PC-9 (cell line): ENCODE data around the gene GRIN2D. TPM values are rescaled to one million over a fixed set of nuclear protein-coding genes. Genes with fewer than 3 reads are reported as not detected.

Experiments used
- BruUV-seq: library from RNA; stranded (reverse); fragments of 400-500 nt; replicated peaks from 2 replicates; lab custom pipeline; 2021; lab: Mats Ljungman, UMichigan
- CTCF ChIA-PET: fragments of 300-600 bp; sonication (Branson Sonifier 250); formaldehyde crosslinking; loops from one replicate; lab custom pipeline; 2022; ENCODE audit warnings: antibody characterized with exemption; lab: Charles Lee
- POLR2A ChIA-PET: fragments of 300-600 bp; sonication (Branson Sonifier 250); formaldehyde crosslinking; loops from one replicate; lab custom pipeline; 2022; ENCODE audit warnings: antibody characterized with exemption; ENCODE audit not compliant: unreplicated experiment; lab: Charles Lee
- DNase-seq, 2 experiments: peaks; one replicate each; pipeline versions ENCODE4 v3.0.0 to v3.0.0-alpha.2; 2015 to 2022; ENCODE audit warnings: mixed read lengths in 1 of 2
- H2AFZ ChIP-seq: fragments of 200-600 bp; sonication (generic); 2 replicates; pipeline ENCODE4 v1.8.1; 2017; ENCODE audit warnings: antibody characterized with exemption
- H3F3A ChIP-seq: fragments of 200-600 bp; sonication (generic); 2 replicates; pipeline ENCODE4 v1.8.1; 2017; ENCODE audit warnings: antibody characterized with exemption, mild to moderate bottlenecking, low read depth; ENCODE audit not compliant: insufficient read depth
- H3K27ac ChIP-seq: fragments of 200-600 bp; sonication (generic); 2 replicates; pipeline ENCODE4 v1.6.1; 2016; ENCODE audit warnings: mixed run types
- H3K27me3 ChIP-seq: fragments of 200-600 bp; sonication (generic); 2 replicates; pipeline ENCODE4 v1.6.1; 2016; ENCODE audit warnings: low read depth, mixed run types; ENCODE audit not compliant: insufficient read depth
- H3K36me3 ChIP-seq: fragments of 200-600 bp; sonication (generic); 2 replicates; pipeline ENCODE4 v1.6.1; 2016; ENCODE audit warnings: low read depth, mixed run types
- H3K4me1 ChIP-seq: fragments of 200-600 bp; sonication (generic); replicated peaks from 2 replicates; pipeline ENCODE4 v1.6.1; 2016; ENCODE audit warnings: mixed run types; ENCODE audit not compliant: insufficient read depth
- H3K4me2 ChIP-seq: fragments of 200-600 bp; sonication (generic); 2 replicates; pipeline ENCODE4 v1.6.1; 2017; ENCODE audit warnings: mixed run types
- H3K4me3 ChIP-seq: fragments of 200-600 bp; sonication (generic); 2 replicates; pipeline ENCODE4 v1.6.1; 2016; ENCODE audit warnings: mixed run types
- H3K79me2 ChIP-seq: fragments of 200-600 bp; sonication (generic); 2 replicates; pipeline ENCODE4 v1.6.1; 2017; ENCODE audit warnings: low read depth, mixed run types
- H3K9me2 ChIP-seq: fragments of 200-600 bp; sonication (generic); 2 replicates; pipeline ENCODE4 v1.8.1; 2017; ENCODE audit warnings: mild to moderate bottlenecking; ENCODE audit not compliant: insufficient read depth
- H3K9me3 ChIP-seq: fragments of 200-600 bp; sonication (generic); 2 replicates; pipeline ENCODE4 v1.8.1; 2016; ENCODE audit warnings: low read depth; ENCODE audit not compliant: insufficient read depth
- H4K20me1 ChIP-seq: fragments of 200-600 bp; sonication (generic); 2 replicates; pipeline ENCODE4 v1.8.1; 2017; ENCODE audit not compliant: insufficient read depth
- CTCF ChIP-seq: fragments of 200-600 bp; sonication (generic); conservative IDR thresholded peaks from 2 replicates; pipeline ENCODE4 v1.6.1; 2017; ENCODE audit warnings: mixed run types, antibody characterized with exemption, mild to moderate bottlenecking, moderate library complexity
- EZH2 ChIP-seq: fragments of 200-600 bp; sonication (generic); IDR thresholded peaks from 2 replicates; pipeline ENCODE4 v1.8.0; 2017; ENCODE audit warnings: antibody characterized with exemption, low read depth
- intact Hi-C: fragments of 100-400 bp; cut with micrococcal nuclease; formaldehyde crosslinking; loops from one replicate; pipeline ENCODE4 v1.10.0; 2022; ENCODE audit not compliant: unreplicated experiment
- total RNA-seq: library from RNA; stranded (reverse); gene quantifications from 2 replicates; pipeline ENCODE4 v1.2.3, GENCODE V29; 2021

The GRIN2D gene
- total RNA-seq, 1 experiment from 2014 or later: 3.8 TPM

DNA sequence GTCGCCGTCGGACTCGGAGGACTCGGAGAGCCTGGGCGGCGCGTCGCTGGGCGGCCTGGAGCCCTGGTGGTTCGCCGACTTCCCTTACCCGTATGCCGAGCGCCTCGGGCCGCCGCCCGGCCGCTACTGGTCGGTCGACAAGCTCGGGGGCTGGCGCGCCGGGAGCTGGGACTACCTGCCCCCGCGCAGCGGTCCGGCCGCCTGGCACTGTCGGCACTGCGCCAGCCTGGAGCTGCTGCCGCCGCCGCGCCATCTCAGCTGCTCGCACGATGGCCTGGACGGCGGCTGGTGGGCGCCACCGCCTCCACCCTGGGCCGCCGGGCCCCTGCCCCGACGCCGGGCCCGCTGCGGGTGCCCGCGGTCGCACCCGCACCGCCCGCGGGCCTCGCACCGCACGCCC lies 49.8 kb downstream of the GRIN2D start:
- Histone ChIP-seq H3K27ac (no peak overlapping the region), H3K9me2 (no peaks in the 10 kb centered on the region), H3K4me3 (no peak overlapping the region), H3K79me2 (peaks cover 24% of the 10 kb centered on the region), H3K9me3 (no peaks in the 10 kb centered on the region), H3K27me3 (no peaks in the 10 kb centered on the region), H3K4me2 (no peak overlapping the region), H3K4me1 (peaks cover 23% of the 10 kb centered on the region; the same call in 1 of the 2 replicates), H2AFZ (no peak overlapping the region), H3K36me3 (peaks cover 13% of the 10 kb centered on the region), H4K20me1 (no peaks in the 10 kb centered on the region; the same call in 1 of the 2 replicates), H3F3A (peaks cover 35% of the 10 kb centered on the region)
- intact Hi-C loops: no loop called here
- TF ChIP-seq EZH2 (no peak), CTCF (no peak)
- BruUV-seq: no TSS peak
- DNase-seq: no peak
- POLR2A ChIA-PET: no interaction called here
- CTCF ChIA-PET: interaction anchor here (0.6 to 0.7 kb wide), 2 partner anchors 92 to 478 kb away, joined by 4 to 5 read pairs; no protein-coding TSS in a partner anchor

Other genes with a start within 250 kb of the GRIN2D start
- 109 and 116 TPM in 2 replicates for gene LIG1, start 223.3 kb upstream of the GRIN2D start, total RNA-seq
- 8.3 and 12.0 TPM in 2 replicates for gene ZSWIM9, start 223.0 kb upstream of the GRIN2D start, total RNA-seq
- 17.7 and 25.6 TPM in 2 replicates for gene CARD8, start 137.8 kb upstream of the GRIN2D start, total RNA-seq
- 14.8 and 15.5 TPM in 2 replicates for gene ZNF114, start 123.6 kb upstream of the GRIN2D start, total RNA-seq
- 29.0 and 56.3 TPM in 2 replicates for gene EMP3, start 68.1 kb upstream of the GRIN2D start, total RNA-seq
- gene TMEM143, start 29.7 kb upstream of the GRIN2D start, total RNA-seq: 24.8 and 31.3 TPM in 2 replicates
- 1.3 and 2.1 TPM in 2 replicates for gene SYNGR4, start 29.3 kb upstream of the GRIN2D start, total RNA-seq
- 220 and 261 TPM in 2 replicates for gene KDELR1, start 2.1 kb upstream of the GRIN2D start, total RNA-seq
- gene GRWD1, start 52.3 kb downstream of the GRIN2D start, total RNA-seq: 35.5 and 44.2 TPM in 2 replicates
- gene KCNJ14, start 61.9 kb downstream of the GRIN2D start, total RNA-seq: 5.4 and 8.3 TPM in 2 replicates
- 74.4 and 93.0 TPM in 2 replicates for gene CYTH2, start 75.7 kb downstream of the GRIN2D start, total RNA-seq
- gene LMTK3, start 118.2 kb downstream of the GRIN2D start, total RNA-seq: 13.9 and 19.6 TPM in 2 replicates
- gene SULT2B1, start 158.5 kb downstream of the GRIN2D start, total RNA-seq: 4.4 and 6.2 TPM in 2 replicates
- gene SPACA4, start 213.1 kb downstream of the GRIN2D start, total RNA-seq: not detected in 2 replicates
- 12.3 and 17.4 TPM in 2 replicates for gene FAM83E, start 221.4 kb downstream of the GRIN2D start, total RNA-seq
- gene RPL18, start 225.5 kb downstream of the GRIN2D start, total RNA-seq: 1,618 and 1,710 TPM in 2 replicates
- 18.4 and 20.0 TPM in 2 replicates for gene SPHK2, start 225.8 kb downstream of the GRIN2D start, total RNA-seq
- 48.2 and 48.6 TPM in 2 replicates for gene DBP, start 243.7 kb downstream of the GRIN2D start, total RNA-seq